Panc1 (cell line): Measurements from ENCODE around the gene GLIS1.

Experiments
- POLR2AphosphoS5 ChIP-seq: IDR thresholded peaks from 2 replicates; pipeline ENCODE4 v1.6.1; 2012; ENCODE audit warnings: mild to moderate bottlenecking, low read depth, low read length, moderate library complexity
- REST ChIP-seq, 2 experiments: IDR thresholded peaks; 2 replicates each; pipeline ENCODE4 v1.6.1; 2011 to 2012; ENCODE audit warnings: low read depth in 2 of 2, control low read depth in 1 of 2, low read length in 1 of 2, mild to moderate bottlenecking in 1 of 2, moderate library complexity in 1 of 2; ENCODE audit not compliant: insufficient read depth in 1 of 2
- TF ChIP-seq, protein P1 (sequence below): fragments of 450-650 bp; IDR thresholded peaks from 2 replicates; pipeline ENCODE4 v1.5.1; 2017; ENCODE audit warnings: mild to moderate bottlenecking

DNA sequence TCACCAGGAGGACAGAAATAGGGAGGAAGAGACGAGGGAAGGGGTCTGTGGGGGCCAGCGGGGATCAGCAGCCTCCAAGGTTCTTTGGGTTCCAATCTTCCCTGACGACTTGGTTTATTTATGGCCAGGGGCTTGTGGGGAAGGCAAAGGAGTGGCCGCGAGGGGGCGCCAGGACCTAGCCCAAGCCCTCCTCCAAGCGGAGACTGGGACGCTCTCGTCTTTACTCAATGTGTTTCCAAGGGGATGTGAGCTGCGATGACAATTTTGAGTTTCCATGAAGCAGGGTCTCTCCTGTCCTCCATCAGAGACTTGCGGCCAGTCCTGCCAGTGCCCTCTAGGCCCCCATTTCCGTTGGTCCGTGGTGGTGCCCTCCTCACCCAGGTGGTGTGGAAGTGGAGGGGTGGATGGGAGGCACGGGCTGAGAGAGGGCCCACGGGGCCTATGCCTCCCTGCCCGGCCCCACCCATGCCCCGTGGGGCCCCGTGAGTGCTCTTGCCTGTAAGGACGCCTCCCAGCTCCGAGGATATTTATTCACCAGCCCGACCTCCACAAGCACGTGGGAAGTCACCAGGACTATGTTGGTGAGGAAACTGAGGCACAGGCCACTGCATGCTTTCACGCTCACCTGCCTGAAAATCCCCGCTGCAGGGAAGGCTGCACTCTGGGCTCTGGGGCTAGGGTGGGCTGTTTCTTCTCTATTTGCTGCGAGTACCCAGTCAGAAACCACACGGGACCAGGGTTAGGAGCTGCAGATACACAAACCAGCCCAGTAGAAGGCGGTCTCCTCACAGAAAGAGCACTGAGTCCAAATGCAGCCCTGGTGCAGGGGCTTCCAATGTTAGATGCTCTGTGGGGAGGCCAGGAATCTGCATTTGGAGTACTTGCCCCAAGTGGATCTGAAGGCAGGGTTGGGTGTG is 253.2 kb downstream of the GLIS1 start:
- TF ChIP-seq, protein P1, sequence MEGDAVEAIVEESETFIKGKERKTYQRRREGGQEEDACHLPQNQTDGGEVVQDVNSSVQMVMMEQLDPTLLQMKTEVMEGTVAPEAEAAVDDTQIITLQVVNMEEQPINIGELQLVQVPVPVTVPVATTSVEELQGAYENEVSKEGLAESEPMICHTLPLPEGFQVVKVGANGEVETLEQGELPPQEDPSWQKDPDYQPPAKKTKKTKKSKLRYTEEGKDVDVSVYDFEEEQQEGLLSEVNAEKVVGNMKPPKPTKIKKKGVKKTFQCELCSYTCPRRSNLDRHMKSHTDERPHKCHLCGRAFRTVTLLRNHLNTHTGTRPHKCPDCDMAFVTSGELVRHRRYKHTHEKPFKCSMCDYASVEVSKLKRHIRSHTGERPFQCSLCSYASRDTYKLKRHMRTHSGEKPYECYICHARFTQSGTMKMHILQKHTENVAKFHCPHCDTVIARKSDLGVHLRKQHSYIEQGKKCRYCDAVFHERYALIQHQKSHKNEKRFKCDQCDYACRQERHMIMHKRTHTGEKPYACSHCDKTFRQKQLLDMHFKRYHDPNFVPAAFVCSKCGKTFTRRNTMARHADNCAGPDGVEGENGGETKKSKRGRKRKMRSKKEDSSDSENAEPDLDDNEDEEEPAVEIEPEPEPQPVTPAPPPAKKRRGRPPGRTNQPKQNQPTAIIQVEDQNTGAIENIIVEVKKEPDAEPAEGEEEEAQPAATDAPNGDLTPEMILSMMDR = peak; percentile 95
- TF ChIP-seq REST (IDR thresholded peaks at IDR 0.05; ENCODE audit: insufficient read depth in 1 of 2, low read depth in 2 of 2, low read length in 1 of 2) = no peak
- TF ChIP-seq POLR2AphosphoS5 = no peak
